GM18526 (cell line): ENCODE results near the gene NUFIP1.

Source experiments
- POLR2A ChIP-seq: IDR thresholded peaks from 3 replicates; pipeline ENCODE4 v1.6.1; 2011; ENCODE audit not compliant: insufficient read length; ENCODE audit errors: extremely low read depth

NUFIP1 gene

GRCh38 chr13:44974056-44974793, 15.0 kb downstream of the NUFIP1 start:
- TF ChIP-seq POLR2A = no peak

GRCh38 chr13:44972956-44973581, 16.2 kb downstream of the NUFIP1 start:
- TF ChIP-seq POLR2A = no peak

- no peak for TF ChIP-seq POLR2A
These were observed 17.3 kb downstream of the NUFIP1 start for GRCh38 chr13:44971656-44972595.

- no peak for TF ChIP-seq POLR2A
These were observed 19.5 kb downstream of the NUFIP1 start for GRCh38 chr13:44969551-44970484.

GRCh38 chr13:44968434-44968815, 20.8 kb downstream of the NUFIP1 start:
- TF ChIP-seq POLR2A = no peak

- TF ChIP-seq POLR2A = no peak
These were observed 21.4 kb downstream of the NUFIP1 start for GRCh38 chr13:44967704-44968433.

- TF ChIP-seq POLR2A = no peak
These were observed 27.3 kb downstream of the NUFIP1 start for GRCh38 chr13:44961997-44962396.

- no peak for TF ChIP-seq POLR2A
These were observed 33.9 kb downstream of the NUFIP1 start for GRCh38 chr13:44955406-44955805.

- TF ChIP-seq POLR2A = no peak
These were observed 35.0 kb downstream of the NUFIP1 start for GRCh38 chr13:44954224-44954623.

GRCh38 chr13:44952671-44953070, 36.6 kb downstream of the NUFIP1 start:
- no peak for TF ChIP-seq POLR2A

- no peak for TF ChIP-seq POLR2A
These were observed 38.1 kb downstream of the NUFIP1 start for GRCh38 chr13:44951184-44951583.

GRCh38 chr13:44938854-44939253, 50.4 kb downstream of the NUFIP1 start:
- no peak for TF ChIP-seq POLR2A

GRCh38 chr13:44936246-44936645, 53.0 kb downstream of the NUFIP1 start:
- no peak for TF ChIP-seq POLR2A

- no peak for TF ChIP-seq POLR2A
These were observed 54.5 kb downstream of the NUFIP1 start for GRCh38 chr13:44934724-44935123.
